OCI-M1 (cell line): ENCODE measurements around the gene RELA.

Experiments
- DNase-seq: peaks from one replicate; lab custom pipeline; 2025; lab: John Stamatoyannopoulos, UW

RELA gene

DNA sequence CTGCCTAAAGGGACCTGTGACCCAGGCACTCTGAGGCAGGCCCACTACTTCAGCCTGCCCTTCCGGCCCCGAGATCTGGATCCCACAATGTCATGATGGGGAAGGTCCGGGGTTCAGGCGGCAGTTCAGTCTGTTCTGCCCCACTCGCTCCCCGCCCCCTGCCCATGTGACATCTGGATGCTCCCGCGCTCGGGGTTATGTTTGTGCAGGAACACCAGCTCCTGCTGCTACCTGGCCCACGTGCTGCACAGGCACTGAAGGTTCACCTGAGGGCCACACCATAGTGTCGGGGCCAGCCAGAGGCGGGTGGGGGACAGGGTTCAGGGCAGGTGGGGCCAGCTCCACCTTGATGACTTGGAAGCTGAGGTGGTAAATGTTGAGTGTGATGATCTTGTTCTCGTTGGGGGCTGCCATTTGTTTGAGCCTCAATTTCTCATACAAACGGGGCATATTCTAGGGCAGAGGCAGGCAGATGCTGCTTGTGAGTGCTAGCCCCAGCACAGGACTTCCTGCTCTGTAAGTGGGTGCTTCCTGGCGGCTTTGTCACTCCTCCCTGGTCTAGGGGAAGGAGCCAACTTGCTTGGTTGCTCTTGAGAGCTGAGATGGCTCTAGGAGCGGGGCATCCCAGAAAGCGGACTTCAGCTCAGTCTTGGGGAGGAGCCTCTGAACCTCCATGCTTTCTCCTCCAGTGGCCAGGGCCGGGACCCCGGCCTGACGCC lies 29.2 kb downstream of the RELA start:
- no peak for DNase-seq

- no peak for DNase-seq
Measured at GRCh38 chr11:65630215-65630614, 32.5 kb downstream of the RELA start.

DNA sequence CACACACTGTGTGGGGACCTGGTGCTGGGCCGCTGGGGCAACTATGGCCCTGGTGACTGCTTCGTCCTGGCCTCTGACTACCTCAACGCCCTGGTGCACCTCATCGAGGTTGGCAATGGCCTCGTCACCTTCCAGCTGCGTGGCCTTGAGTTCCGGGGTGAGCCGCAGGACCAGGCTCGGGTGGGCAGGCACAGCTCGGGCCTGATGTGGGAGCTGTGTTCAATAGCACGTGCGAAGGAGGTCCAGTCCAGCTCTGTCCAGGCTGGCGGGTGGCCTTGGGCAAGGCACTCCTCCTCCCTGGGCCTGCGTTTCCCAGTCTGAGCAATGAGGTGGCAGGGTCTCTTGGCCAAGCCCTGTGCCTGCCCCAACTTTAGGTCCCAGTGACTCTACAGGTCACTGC lies 33.1 kb downstream of the RELA start:
- no peak for DNase-seq

- no peak for DNase-seq
Measured at GRCh38 chr11:65627202-65627601, 35.5 kb downstream of the RELA start.

- no peak for DNase-seq
Measured at GRCh38 chr11:65625628-65626342, 36.9 kb downstream of the RELA start.

DNA sequence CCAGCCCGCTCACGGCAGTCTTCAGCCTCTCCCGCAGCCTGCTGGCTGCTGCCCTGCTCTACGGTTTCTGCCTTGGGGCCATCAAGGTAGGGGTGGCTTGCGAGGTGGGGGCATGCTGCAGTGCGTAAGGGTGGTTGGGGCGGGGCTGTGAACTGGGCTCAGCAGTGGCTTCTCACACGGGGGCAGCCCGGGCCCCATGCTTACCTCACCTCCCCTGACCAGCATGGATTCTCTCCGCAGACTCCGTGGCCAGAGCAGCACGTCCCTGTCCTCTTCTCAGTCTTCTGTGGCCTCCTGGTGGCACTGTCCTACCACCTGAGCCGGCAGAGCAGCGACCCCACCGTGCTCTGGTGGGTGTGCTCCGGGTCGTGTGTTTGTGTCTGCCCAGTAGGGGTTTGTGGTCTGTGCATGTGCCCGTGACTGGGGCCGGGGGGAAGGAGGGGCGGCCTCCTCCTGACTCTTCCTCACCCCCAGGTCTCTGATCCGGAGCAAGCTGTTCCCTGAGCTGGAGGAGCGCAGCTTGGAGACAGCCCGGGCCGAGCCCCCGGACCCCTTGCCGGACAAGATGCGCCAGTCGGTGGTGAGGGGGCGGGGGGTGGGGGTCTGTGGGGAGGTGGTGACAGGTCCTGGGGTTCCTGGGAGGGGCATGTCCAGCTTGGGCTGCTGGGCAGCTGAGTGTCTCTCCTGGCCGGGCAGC lies 37.6 kb downstream of the RELA start:
- DNase-seq = no peak

GRCh38 chr11:65623852-65624616 lies 38.7 kb downstream of the RELA start:
- DNase-seq = no peak

- DNase-seq = no peak
Measured at GRCh38 chr11:65623177-65623576, 39.5 kb downstream of the RELA start.

- no peak for DNase-seq
Measured at GRCh38 chr11:65622011-65622410, 40.7 kb downstream of the RELA start.

DNA sequence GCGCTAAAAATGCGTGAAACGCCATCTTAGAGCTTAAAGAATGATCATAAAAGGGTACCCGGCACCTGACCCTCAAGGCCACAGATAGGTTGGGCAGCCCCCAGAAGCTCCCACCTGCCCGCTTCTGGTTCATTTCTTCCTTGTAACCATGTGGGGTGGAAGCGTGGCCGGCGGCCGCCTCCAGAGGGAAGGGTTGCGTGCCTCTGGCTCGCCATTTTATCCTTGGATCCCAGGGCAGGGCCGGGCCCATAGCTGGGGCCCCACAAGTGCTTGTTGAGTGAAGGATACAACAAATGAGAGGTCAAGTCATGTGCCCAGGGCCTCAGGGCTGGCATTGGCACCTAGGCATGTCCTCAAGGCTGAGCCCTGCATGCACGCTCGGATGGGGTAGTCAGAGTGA lies 41.3 kb downstream of the RELA start:
- no peak for DNase-seq

GRCh38 chr11:65620666-65621065 lies 42.0 kb downstream of the RELA start:
- DNase-seq = no peak

DNA sequence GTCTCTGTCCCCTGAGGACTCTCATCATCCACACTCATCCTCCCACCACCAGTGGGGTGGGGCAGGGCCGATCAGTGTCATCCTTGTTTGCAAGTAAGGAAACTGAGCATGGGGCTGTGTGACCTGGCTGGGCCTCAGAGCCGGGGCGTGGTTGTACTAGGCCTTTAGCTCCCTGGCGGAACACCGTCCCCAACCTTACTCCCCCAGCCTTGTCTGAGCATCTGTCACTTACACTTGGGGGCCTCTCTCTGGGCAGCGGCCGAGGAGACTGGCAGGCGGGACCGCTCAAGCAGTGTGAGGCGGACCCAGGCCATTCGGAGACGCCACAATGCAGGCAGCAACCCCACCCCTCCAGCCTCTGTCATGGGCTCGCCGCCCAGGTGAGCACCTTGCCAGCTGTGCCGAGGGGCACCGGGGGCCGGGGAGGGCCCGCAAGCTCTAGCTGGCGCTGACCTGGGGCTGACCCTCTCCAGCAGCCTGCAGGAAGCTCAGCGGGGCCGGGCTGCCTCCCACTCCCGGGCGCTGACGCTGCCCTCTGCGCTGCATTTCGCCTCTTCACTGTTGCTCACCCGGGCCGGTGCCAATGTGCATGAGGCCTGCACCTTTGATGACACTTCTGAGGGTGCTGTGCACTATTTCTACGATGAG lies 43.3 kb downstream of the RELA start:
- no peak for DNase-seq

GRCh38 chr11:65618763-65619162 lies 44.0 kb downstream of the RELA start:
- no peak for DNase-seq

GRCh38 chr11:65617990-65618751 lies 44.5 kb downstream of the RELA start:
- DNase-seq = no peak

- DNase-seq = no peak
Measured at GRCh38 chr11:65617136-65617850, 45.4 kb downstream of the RELA start.

DNA sequence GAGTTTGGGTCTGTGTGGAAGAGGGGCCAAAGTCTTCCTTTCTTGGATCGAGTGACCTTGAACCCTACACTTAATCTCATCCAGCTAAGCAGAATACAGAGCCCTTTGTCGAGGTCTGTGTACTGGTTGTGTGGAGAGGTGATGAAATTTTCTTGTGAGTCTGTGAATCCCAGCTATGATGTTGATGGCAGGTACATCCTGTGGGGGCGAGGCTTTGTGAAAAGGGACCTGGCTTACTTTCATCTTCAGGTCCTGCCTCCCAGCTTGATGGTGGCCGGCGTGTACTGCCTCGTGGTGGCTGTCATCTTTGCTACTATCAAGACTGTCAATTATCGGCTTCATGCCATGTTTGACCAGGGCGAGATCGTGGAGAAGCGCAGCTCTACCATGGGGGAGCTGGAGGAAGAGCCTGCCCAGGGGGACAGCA lies 46.1 kb downstream of the RELA start:
- no peak for DNase-seq

DNA sequence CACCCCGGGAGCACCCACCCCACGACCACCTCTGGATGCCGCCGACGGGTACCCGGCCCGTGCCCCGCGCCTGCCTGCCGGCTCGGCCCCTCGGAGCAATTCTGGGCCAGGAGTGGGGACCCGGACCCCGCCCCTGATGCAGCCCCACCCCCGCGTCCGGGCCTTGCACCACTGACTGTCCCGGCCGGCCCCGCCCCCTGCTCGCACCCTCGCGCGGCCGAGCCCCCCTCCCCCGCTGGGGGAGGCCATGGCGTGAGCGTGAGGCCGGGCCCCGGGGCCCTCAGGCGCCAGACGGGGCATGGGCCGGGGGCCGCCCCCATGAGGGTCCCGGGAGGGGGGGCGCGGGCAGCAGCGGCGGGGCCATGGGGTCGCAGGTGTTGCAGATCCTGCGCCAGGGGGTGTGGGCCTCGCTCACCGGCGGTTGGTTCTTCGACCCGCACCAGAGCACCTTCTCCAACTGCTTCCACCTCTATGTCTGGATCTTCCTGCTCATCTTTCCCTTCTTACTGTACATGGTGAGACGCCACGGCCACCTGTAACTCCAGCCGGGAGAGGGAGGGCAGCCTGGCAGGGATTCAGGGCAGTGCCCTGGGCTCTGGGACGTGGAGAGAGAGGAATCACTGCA lies 46.7 kb downstream of the RELA start:
- peak; percentile 66 for DNase-seq

- DNase-seq = peak; percentile 100
Measured at GRCh38 chr11:65615229-65615949, 47.3 kb downstream of the RELA start, which contains the start of gene PCNX3. Gene PCNX3 (plus strand): TSS chr11:65615776. CDS start chr11:65616312, 536 bp downstream.
